Superior temporal gyrus (tissue), 1 donor: ENCODE measurements around the gene CCDC179.
A peak's percentile ranks its signal among the peaks of the same experiment; 100 is the strongest.

ENCODE experiments used
- DNase-seq: peaks from one replicate; pipeline ENCODE4 v3.0.0-alpha.2; 2016; ENCODE audit errors: extremely low spot score

Gene CCDC179

GRCh38 chr11:22808571-22809197, 51.6 kb downstream of the CCDC179 start:
- no peak for DNase-seq

DNA sequence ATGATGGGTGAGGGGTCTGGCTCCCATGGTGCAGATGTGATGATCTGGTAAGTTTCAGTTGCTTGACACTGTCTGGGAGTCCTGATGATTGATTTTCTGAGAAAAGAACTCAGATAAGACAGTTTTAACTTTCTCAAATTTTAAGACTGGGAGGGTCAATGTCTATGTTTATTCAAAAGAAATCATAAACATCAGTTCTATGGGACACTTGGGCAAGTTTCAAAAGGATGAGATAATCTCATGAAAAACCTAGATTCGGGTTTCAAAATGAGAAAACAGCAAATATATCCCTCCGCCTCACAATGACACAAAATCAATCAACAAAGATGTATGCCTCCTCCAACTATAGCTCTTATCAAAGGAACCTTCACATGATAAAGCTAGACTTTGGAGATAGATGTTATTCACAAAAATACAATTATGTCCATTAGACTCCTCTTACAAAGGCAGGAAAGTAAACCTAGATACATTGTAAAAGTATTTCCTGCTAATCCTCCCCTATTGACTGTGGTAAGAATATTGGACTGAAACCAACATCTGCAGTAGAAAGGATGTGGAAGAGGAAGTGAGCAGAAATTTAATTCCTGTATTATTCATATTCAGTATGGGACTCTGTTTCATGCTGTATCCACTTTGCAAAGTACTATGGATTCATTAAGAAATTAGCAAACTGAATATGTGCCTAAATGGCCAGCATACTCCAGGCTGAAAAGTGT, 52.3 kb downstream of the CCDC179 start:
- no peak for DNase-seq

- DNase-seq, result no peak
These were observed 52.9 kb downstream of the CCDC179 start for GRCh38 chr11:22807391-22807790.

DNA sequence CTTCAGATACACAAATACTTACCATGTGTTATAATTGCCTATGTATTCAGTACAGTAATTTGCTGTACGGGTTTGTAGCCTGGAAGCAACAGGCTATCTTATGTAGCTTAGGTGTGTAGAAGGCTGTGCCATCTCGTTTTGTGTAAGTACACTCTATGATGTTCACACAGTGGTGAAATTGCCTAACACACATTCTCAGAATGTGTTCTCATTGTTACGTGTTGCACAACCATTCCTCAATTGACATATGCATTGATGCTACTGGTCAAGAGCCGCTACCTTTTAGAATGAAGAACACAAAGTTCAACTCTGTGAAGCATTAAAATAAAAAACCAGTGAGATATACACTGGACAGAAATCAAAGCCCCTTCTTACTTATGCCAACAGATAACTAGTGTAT, 57.4 kb downstream of the CCDC179 start:
- no peak for DNase-seq

GRCh38 chr11:22800482-22800881, 59.8 kb downstream of the CCDC179 start:
- no peak for DNase-seq

DNA sequence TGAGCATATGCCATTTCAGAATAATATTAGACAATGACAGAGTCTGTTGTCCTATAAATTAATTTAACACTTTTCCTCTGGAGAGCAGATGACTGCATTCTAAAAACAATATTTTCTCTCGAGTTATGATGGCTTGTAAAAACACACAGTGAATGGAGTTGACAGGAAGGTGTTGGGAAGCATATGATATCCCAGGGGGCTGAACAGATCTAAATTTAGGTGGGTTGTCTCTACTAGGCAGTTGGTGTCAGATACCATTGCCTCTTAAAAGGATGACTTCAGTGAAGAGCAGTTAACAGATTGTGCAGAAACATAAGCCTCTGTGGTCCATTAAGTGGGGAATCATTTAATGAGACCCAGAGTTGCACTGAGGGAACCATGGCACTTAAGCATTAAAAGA, 61.4 kb downstream of the CCDC179 start:
- no peak for DNase-seq

GRCh38 chr11:22797047-22797446, 63.2 kb downstream of the CCDC179 start:
- DNase-seq, result peak; percentile 55
